H1 (cell line): ENCODE data around the gene KCTD19. TPM values are rescaled to one million over a fixed set of nuclear protein-coding genes. Genes with fewer than 3 reads are reported as not detected.

ENCODE experiments used
- CHD1 ChIP-seq: IDR thresholded peaks from 2 replicates; pipeline ENCODE4 v1.6.1; 2012; ENCODE audit warnings: low read depth, low read length, improper control_type of control experiment
- CHD2 ChIP-seq: IDR thresholded peaks from 2 replicates; pipeline ENCODE4 v1.6.1; 2012; ENCODE audit warnings: low read length, improper control_type of control experiment
- TCF12 ChIP-seq: IDR thresholded peaks from 2 replicates; pipeline ENCODE4 v1.6.1; 2011; ENCODE audit warnings: low read depth, mild to moderate bottlenecking, low read length
- polyA plus RNA-seq, 7 experiments: library from polyadenylated mRNA; depleted of rRNA in 3 of 7; stranded (reverse) in 5 of 7; unstranded in 2 of 7; fragments of >200 nt in 5 of 7; fragments of 200-250 nt in 2 of 7; gene quantifications; 1 replicate in 5 of 7; 2 replicates in 1 of 7; 4 replicates in 1 of 7; pipeline versions ENCODE4 v1.2.1 to v1.2.3, GENCODE V29; 2011 to 2013; ENCODE audit warnings: missing spikeins in 2 of 7, mixed read lengths in 2 of 7
- total RNA-seq: library from RNA; stranded (reverse); fragmentation: NEBNext Ultra II Directional; extraction: Animal tissue kit (Norgen Biotek cat#: 25700); gene quantifications from 2 replicates; pipeline ENCODE4 v1.2.1, GENCODE V29; 2021

The KCTD19 gene
- total and polyA plus RNA-seq, 2 of the 8 experiments (the other 6 are each of a cell fraction or from before 2014, with no cell fraction given), result 0.06 to 0.24 TPM

DNA sequence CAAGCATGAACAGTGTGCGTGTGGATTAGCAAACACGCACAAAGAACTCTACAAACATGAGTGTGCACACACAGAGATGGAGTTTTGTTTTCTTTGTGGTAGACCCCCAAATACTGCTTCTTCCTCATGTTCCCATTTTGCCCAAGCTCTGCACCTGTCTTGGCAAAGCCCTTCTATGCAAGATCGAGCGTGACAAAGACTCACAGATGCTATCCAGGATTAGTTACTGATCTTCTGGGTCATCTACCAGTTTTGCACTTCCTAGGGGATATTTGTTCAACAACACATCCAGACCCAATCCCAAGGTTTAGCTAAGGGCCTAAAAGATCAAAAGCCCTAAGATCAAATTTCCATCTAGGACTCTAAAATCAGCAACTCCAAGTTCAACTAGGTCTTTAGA, 16.1 kb upstream of the KCTD19 start (continued):
- TF ChIP-seq CHD2, result no peak
- no peak for TF ChIP-seq CHD1
- TF ChIP-seq TCF12, result no peak
- TF ChIP-seq, all 59 proteins: peak for 0
